GM23248 (cell line): Measurements from ENCODE around the gene AK1.

Source experiments
- EZH2 ChIP-seq: fragments of 200-600 bp; sonication (generic); IDR thresholded peaks from 2 replicates; pipeline ENCODE4 v1.6.1; 2018; ENCODE audit warnings: antibody characterized with exemption, mild to moderate bottlenecking; ENCODE audit not compliant: insufficient read depth, poor library complexity, severe bottlenecking
- EZH2phosphoT487 ChIP-seq: fragments of 200-600 bp; sonication (generic); IDR thresholded peaks from 2 replicates; pipeline ENCODE4 v1.6.1; 2018; ENCODE audit warnings: antibody characterized with exemption, moderate library complexity, mild to moderate bottlenecking, low read depth; ENCODE audit not compliant: insufficient read depth

GRCh38 chr9:127869310-127870152, 7.9 kb downstream of the AK1 start:
- TF ChIP-seq EZH2phosphoT487 (no peak), EZH2 (no peak)
